ENCODE data around the gene PARD3. TPM values are rescaled to one million over a fixed set of nuclear protein-coding genes. Genes with fewer than 3 reads are reported as not detected.
"Not testable (repeated sequence)": the region's sequence is repeated elsewhere in the genome, so short reads cannot be mapped to it uniquely, and the experiment has no call there.

The PARD3 gene
- total RNA-seq, 1 donor from 2014 or later: 22.9 TPM

DNA sequence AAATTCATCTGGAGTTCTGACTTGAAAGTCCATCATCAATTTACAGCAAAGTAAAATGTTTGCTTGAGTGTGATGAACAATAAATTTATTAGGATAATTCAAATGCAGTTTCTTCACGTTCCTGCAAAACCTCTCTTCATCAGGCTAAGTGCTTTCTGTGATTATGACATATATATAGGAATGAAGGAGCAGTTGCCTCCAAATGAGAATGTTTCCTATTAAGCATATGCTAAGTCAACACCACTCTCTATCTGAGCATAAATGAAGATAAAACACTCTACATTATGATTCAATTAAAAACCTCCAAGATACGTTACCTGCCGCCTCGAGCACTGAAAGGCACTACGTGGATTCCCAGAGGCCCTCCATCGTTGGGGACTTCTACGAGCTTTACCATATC, 416.1 kb downstream of the PARD3 start:
- Mint-ChIP-seq H3K4me1 (ENCODE audit: low read depth, unreplicated experiment) (no peaks in the 10 kb centered on the region), H3K27ac (ENCODE audit: unreplicated experiment) (no peak overlapping the region), H3K27me3 (ENCODE audit: unreplicated experiment) (no peaks in the 10 kb centered on the region), H3K36me3 (ENCODE audit: unreplicated experiment) (no peaks in the 10 kb centered on the region), H3K4me3 (ENCODE audit: unreplicated experiment) (no peak overlapping the region), H3K9me3 (ENCODE audit: unreplicated experiment) (no peaks in the 10 kb centered on the region)
- no peak for DNase-seq
- TF ChIP-seq CTCF (IDR thresholded peaks at IDR 0.05; ENCODE audit: partially characterized antibody, unreplicated experiment): no peak

DNA sequence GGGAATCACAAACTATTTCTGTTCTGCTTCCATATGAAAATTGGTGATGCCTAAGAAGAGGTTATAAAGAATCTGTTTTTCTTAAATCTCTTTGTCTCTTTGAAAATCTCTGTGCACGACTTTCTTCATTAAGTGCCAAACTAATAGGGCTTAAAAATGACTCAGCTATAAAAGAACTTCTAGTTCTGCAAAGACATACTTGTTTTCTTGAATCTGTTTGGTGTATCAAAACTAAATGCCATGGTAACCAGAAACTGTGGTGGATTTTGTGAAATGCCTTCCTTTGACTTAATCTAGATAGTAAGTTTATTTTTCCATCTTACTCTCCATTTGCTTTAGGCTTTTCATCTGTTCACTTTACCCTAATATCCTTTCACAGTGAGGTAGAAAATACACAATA, 417.8 kb downstream of the PARD3 start:
- H3K4me3 Mint-ChIP-seq (ENCODE audit: unreplicated experiment): no peak overlapping the region
- no peak overlapping the region for H3K27ac Mint-ChIP-seq (ENCODE audit: unreplicated experiment)
- DNase-seq: no peak
- no peaks in the 10 kb centered on the region for H3K4me1 Mint-ChIP-seq (ENCODE audit: low read depth, unreplicated experiment)
- H3K9me3 Mint-ChIP-seq (ENCODE audit: unreplicated experiment): no peaks in the 10 kb centered on the region
- H3K36me3 Mint-ChIP-seq (ENCODE audit: unreplicated experiment): no peaks in the 10 kb centered on the region
- TF ChIP-seq CTCF (IDR thresholded peaks at IDR 0.05; ENCODE audit: partially characterized antibody, unreplicated experiment): no peak
- H3K27me3 Mint-ChIP-seq (ENCODE audit: unreplicated experiment): no peaks in the 10 kb centered on the region

DNA sequence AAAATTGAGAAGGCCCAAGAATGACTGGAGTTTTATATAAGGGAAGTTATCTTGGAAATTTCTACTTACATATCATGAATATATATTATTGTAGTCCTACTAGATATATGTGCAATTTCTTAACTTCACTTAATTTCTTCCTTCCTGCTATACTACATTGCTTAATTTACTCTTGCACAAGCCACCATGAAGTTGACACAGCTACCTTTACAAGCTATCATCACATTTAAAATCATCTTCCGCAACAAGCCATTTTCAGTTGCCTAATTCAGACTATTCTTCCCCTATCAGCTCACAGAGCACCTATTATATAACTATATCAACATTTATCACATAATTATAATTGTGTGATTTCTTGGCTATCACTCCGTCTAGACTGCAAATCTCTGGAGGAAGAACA, 418.4 kb downstream of the PARD3 start:
- Mint-ChIP-seq H3K36me3 (ENCODE audit: unreplicated experiment) (no peaks in the 10 kb centered on the region), H3K27me3 (ENCODE audit: unreplicated experiment) (no peaks in the 10 kb centered on the region), H3K9me3 (ENCODE audit: unreplicated experiment) (no peaks in the 10 kb centered on the region), H3K4me3 (ENCODE audit: unreplicated experiment) (no peak overlapping the region), H3K4me1 (ENCODE audit: low read depth, unreplicated experiment) (no peaks in the 10 kb centered on the region), H3K27ac (ENCODE audit: unreplicated experiment) (no peak overlapping the region)
- no peak for DNase-seq
- no peak for TF ChIP-seq CTCF (IDR thresholded peaks at IDR 0.05; ENCODE audit: partially characterized antibody, unreplicated experiment)

DNA sequence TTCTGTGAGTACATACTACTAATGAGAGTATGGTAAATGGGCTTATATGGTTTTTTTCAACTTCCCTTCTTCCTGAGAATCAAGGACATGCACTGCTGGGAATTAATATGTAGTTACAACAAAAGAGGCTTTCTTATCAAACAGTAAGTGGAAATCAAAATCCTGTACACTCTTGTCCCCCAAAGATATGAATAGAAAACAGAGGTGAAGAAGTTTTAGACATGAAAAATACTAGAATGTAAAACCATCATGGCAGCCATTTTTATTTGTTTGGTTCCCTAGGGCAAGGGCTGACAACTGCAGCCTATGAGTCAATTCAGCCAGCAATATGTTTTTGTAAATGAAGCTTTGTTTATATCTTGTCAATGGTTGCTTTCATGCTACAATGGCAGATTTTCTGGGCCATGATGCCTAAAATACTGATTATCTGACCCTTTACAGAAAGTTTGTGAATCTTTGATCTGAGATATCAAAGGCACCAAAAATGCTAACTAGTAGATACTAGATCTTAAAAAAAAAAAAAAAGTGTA, 422.4 kb downstream of the PARD3 start:
- no peaks in the 10 kb centered on the region for H3K27me3 Mint-ChIP-seq (ENCODE audit: unreplicated experiment)
- no peak overlapping the region for H3K27ac Mint-ChIP-seq (ENCODE audit: unreplicated experiment)
- no peak for TF ChIP-seq CTCF (IDR thresholded peaks at IDR 0.05; ENCODE audit: partially characterized antibody, unreplicated experiment)
- no peaks in the 10 kb centered on the region for H3K36me3 Mint-ChIP-seq (ENCODE audit: unreplicated experiment)
- no peaks in the 10 kb centered on the region for H3K9me3 Mint-ChIP-seq (ENCODE audit: unreplicated experiment)
- DNase-seq: no peak
- H3K4me1 Mint-ChIP-seq (ENCODE audit: low read depth, unreplicated experiment): peaks cover 4% of the 10 kb centered on the region
- no peak overlapping the region for H3K4me3 Mint-ChIP-seq (ENCODE audit: unreplicated experiment)

DNA sequence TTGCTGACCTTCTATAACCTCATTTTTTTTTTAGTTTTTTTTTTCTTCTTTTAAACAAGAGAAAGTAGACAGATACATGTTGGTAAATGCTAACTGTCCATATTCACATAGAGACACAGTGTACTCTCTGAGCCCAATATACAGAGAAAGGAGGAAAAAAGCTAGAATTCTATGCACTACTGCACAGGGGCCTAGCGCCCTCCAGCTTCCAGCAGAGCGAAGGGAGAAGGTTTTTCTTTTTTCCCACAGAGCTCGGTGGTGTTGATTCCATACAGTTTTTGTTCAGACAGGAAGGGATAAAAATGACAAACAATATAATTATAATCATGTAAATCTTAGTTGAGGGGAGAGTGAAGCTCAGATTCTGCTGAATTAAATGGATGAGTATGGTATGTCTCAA, 423.9 kb downstream of the PARD3 start:
- not testable (repeated sequence) for H3K4me1 Mint-ChIP-seq (ENCODE audit: low read depth, unreplicated experiment); H3K27ac Mint-ChIP-seq (ENCODE audit: unreplicated experiment); H3K36me3 Mint-ChIP-seq (ENCODE audit: unreplicated experiment); H3K4me3 Mint-ChIP-seq (ENCODE audit: unreplicated experiment); H3K9me3 Mint-ChIP-seq (ENCODE audit: unreplicated experiment); H3K27me3 Mint-ChIP-seq (ENCODE audit: unreplicated experiment)
- DNase-seq: peak; percentile 38

GRCh38 chr10:34389801-34390200, 425.3 kb downstream of the PARD3 start:
- peaks cover 5% of the 10 kb centered on the region for H3K4me1 Mint-ChIP-seq (ENCODE audit: low read depth, unreplicated experiment)
- H3K36me3 Mint-ChIP-seq (ENCODE audit: unreplicated experiment): no peaks in the 10 kb centered on the region
- H3K27ac Mint-ChIP-seq (ENCODE audit: unreplicated experiment): no peak overlapping the region
- H3K9me3 Mint-ChIP-seq (ENCODE audit: unreplicated experiment): no peaks in the 10 kb centered on the region
- no peaks in the 10 kb centered on the region for H3K27me3 Mint-ChIP-seq (ENCODE audit: unreplicated experiment)
- DNase-seq: no peak
- no peak overlapping the region for H3K4me3 Mint-ChIP-seq (ENCODE audit: unreplicated experiment)
- TF ChIP-seq CTCF (IDR thresholded peaks at IDR 0.05; ENCODE audit: partially characterized antibody, unreplicated experiment): no peak
